ENCODE data around the gene MMP13.
"Not testable (repeated sequence)": the region's sequence is repeated elsewhere in the genome, so short reads cannot be mapped to it uniquely, and the experiment has no call there.

The MMP13 gene

DNA sequence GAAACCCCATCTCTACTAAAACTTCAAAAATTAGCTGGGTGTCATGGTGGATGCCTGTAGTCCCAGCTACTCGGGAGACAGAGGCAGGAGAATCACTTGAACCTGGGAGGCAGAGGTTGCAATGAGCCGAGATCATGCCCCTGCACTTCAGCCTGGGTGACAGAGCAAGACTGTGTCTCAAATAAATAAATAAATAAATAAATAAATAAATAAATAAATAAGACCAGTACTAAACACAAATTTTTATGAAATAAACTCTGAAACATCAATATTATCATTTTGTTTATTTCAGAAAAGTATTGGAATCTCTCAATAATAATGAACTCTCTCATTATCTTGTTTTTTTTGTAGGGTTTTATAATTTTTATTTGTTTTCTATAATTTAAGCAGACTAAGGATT is 18.2 kb upstream of the MMP13 start:
- not testable (repeated sequence) for H3K27ac ChIP-seq (ENCODE audit: low read length); H3K36me3 ChIP-seq (ENCODE audit: control insufficient read depth in 1 of 2, insufficient read depth in 2 of 2, low read length in 2 of 2); H3K9me3 ChIP-seq (ENCODE audit: control insufficient read depth in 1 of 2, low read length in 2 of 2); H3K4me3 ChIP-seq (ENCODE audit: low read depth in 1 of 2, low read length in 2 of 2); H3K27me3 ChIP-seq (ENCODE audit: low read depth, low read length); H3K4me1 ChIP-seq (ENCODE audit: control insufficient read depth in 1 of 2, insufficient read depth in 2 of 2, low read length in 2 of 2)

DNA sequence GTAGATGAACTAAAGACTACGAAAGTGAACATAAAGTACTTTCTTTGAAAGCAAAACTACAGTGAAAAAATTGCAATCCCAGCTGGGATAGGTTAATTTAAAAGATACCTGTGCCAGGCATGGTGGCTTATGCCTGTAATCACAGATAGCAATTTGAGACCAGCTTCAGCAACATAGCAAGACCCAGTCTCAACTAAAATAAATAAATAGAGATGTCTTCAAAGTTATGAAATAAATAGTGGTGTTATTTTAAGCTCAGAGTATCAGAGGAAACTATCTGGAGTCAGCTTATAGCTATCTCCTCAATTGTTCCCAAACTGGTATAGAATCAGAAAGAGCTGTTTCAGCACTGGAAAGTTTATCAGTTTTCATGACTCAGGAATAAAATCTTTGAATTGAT is 17.3 kb upstream of the MMP13 start:
- Histone ChIP-seq H3K4me3 (ENCODE audit: low read depth in 1 of 2, low read length in 2 of 2) (no peak overlapping the region), H3K27me3 (ENCODE audit: low read depth, low read length) (no peaks in the 10 kb centered on the region), H3K9me3 (ENCODE audit: control insufficient read depth in 1 of 2, low read length in 2 of 2) (no peaks in the 10 kb centered on the region), H3K27ac (ENCODE audit: low read length) (no peak overlapping the region), H3K36me3 (ENCODE audit: control insufficient read depth in 1 of 2, insufficient read depth in 2 of 2, low read length in 2 of 2) (no peaks in the 10 kb centered on the region), H3K4me1 (ENCODE audit: control insufficient read depth in 1 of 2, insufficient read depth in 2 of 2, low read length in 2 of 2) (peaks cover 0 to 4% of the 10 kb centered on the region in 2 donors)

GRCh38 chr11:102971766-102972165 is 16.2 kb upstream of the MMP13 start:
- no peaks in the 10 kb centered on the region for H3K36me3 ChIP-seq (ENCODE audit: control insufficient read depth in 1 of 2, insufficient read depth in 2 of 2, low read length in 2 of 2)
- H3K27ac ChIP-seq (ENCODE audit: low read length) = no peak overlapping the region
- no peaks in the 10 kb centered on the region for H3K9me3 ChIP-seq (ENCODE audit: control insufficient read depth in 1 of 2, low read length in 2 of 2)
- no peaks in the 10 kb centered on the region for H3K27me3 ChIP-seq (ENCODE audit: low read depth, low read length)
- no peak overlapping the region for H3K4me3 ChIP-seq (ENCODE audit: low read depth in 1 of 2, low read length in 2 of 2)
- peaks cover 0 to 4% of the 10 kb centered on the region in 2 donors for H3K4me1 ChIP-seq (ENCODE audit: control insufficient read depth in 1 of 2, insufficient read depth in 2 of 2, low read length in 2 of 2)

GRCh38 chr11:102967497-102967896 is 12.0 kb upstream of the MMP13 start:
- Histone ChIP-seq H3K27me3 (ENCODE audit: low read depth, low read length) (no peaks in the 10 kb centered on the region), H3K36me3 (ENCODE audit: control insufficient read depth in 1 of 2, insufficient read depth in 2 of 2, low read length in 2 of 2) (no peaks in the 10 kb centered on the region), H3K4me3 (ENCODE audit: low read depth in 1 of 2, low read length in 2 of 2) (no peak overlapping the region), H3K27ac (ENCODE audit: low read length) (no peak overlapping the region), H3K9me3 (ENCODE audit: control insufficient read depth in 1 of 2, low read length in 2 of 2) (no peaks in the 10 kb centered on the region), H3K4me1 (ENCODE audit: control insufficient read depth in 1 of 2, insufficient read depth in 2 of 2, low read length in 2 of 2) (no peaks in the 10 kb centered on the region)

DNA sequence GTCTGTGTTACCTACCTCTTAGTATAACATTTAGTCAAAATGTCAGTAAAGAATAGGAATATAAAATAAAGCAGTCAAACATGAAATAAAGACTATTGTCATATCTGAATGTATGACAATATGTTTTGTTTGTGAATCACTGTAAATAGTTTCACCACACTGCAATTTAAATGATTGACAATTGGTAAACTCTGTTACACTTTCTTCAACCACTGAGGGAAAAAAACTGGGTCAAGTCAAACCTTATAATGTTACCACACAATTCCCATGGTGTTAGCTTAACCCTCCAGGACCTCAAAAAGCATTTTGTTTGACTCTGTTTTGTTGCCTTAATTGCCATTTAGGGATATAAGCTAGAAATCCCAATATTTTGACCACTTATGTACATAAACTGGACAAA is 10.5 kb upstream of the MMP13 start:
- no peaks in the 10 kb centered on the region for H3K27me3 ChIP-seq (ENCODE audit: low read depth, low read length)

DNA sequence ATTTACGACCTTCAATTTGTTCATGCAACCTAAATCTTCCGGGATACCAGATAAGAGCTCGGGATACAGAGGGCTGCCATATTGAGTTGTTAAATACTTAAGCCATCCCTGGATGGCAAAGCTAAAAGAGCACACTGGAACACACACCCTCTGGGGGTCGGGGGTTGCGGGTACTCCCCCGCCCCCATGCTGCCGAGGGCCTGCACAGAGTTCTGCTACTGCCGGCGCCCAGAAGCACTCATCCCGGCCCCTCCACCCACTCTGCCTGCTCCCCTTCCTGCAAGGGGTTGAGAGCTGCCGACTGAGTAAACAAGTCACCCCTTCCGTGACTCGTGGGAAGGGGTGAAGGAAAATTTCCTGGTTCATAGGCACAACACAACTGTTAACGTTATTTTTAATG is 9.3 kb upstream of the MMP13 start:
- no peaks in the 10 kb centered on the region for H3K4me1 ChIP-seq (ENCODE audit: control insufficient read depth in 1 of 2, insufficient read depth in 2 of 2, low read length in 2 of 2)
- H3K27ac ChIP-seq (ENCODE audit: low read length) = no peak overlapping the region
- no peaks in the 10 kb centered on the region for H3K27me3 ChIP-seq (ENCODE audit: low read depth, low read length)
- H3K4me3 ChIP-seq (ENCODE audit: low read depth in 1 of 2, low read length in 2 of 2) = no peak overlapping the region
- H3K36me3 ChIP-seq (ENCODE audit: control insufficient read depth in 1 of 2, insufficient read depth in 2 of 2, low read length in 2 of 2) = no peaks in the 10 kb centered on the region
- no peaks in the 10 kb centered on the region for H3K9me3 ChIP-seq (ENCODE audit: control insufficient read depth in 1 of 2, low read length in 2 of 2)

More for the DNA sequence above, 10.5 kb upstream of the MMP13 start:
- Histone ChIP-seq H3K27ac (ENCODE audit: low read length) (no peak overlapping the region), H3K4me3 (ENCODE audit: low read depth in 1 of 2, low read length in 2 of 2) (no peak overlapping the region), H3K9me3 (ENCODE audit: control insufficient read depth in 1 of 2, low read length in 2 of 2) (no peaks in the 10 kb centered on the region), H3K36me3 (ENCODE audit: control insufficient read depth in 1 of 2, insufficient read depth in 2 of 2, low read length in 2 of 2) (no peaks in the 10 kb centered on the region), H3K4me1 (ENCODE audit: control insufficient read depth in 1 of 2, insufficient read depth in 2 of 2, low read length in 2 of 2) (no peaks in the 10 kb centered on the region)

DNA sequence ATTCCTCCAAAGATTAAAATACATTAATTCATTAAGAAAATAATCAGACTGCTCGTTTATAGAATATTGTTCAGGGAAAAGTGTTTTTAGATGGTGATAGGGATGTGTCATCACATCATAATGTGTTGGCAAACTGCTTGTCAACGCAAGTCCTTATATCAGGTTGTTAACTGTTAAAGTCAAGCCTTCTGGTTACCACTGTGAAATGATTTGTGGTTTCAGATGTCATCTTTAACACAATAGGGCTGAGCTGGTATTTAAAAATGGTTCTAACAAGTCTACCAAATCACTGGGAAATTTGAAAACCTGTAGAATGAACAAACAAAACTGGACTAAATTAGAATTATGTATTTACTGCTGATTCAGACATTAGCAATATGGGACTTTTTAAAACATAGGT is 2.4 kb upstream of the MMP13 start:
- no peaks in the 10 kb centered on the region for H3K4me1 ChIP-seq (ENCODE audit: control insufficient read depth in 1 of 2, insufficient read depth in 2 of 2, low read length in 2 of 2)
- H3K9me3 ChIP-seq (ENCODE audit: control insufficient read depth in 1 of 2, low read length in 2 of 2) = no peaks in the 10 kb centered on the region
- no peak overlapping the region for H3K4me3 ChIP-seq (ENCODE audit: low read depth in 1 of 2, low read length in 2 of 2)
- H3K27me3 ChIP-seq (ENCODE audit: low read depth, low read length) = no peaks in the 10 kb centered on the region
- H3K27ac ChIP-seq (ENCODE audit: low read length) = no peak overlapping the region
- no peaks in the 10 kb centered on the region for H3K36me3 ChIP-seq (ENCODE audit: control insufficient read depth in 1 of 2, insufficient read depth in 2 of 2, low read length in 2 of 2)

GRCh38 chr11:102950622-102951081 is 4.9 kb downstream of the MMP13 start:
- H3K36me3 ChIP-seq (ENCODE audit: control insufficient read depth in 1 of 2, insufficient read depth in 2 of 2, low read length in 2 of 2) = no peaks in the 10 kb centered on the region
- no peak overlapping the region for H3K27ac ChIP-seq (ENCODE audit: low read length)
- H3K4me3 ChIP-seq (ENCODE audit: low read depth in 1 of 2, low read length in 2 of 2) = no peak overlapping the region
- no peaks in the 10 kb centered on the region for H3K9me3 ChIP-seq (ENCODE audit: control insufficient read depth in 1 of 2, low read length in 2 of 2)
- H3K27me3 ChIP-seq (ENCODE audit: low read depth, low read length) = no peaks in the 10 kb centered on the region
- H3K4me1 ChIP-seq (ENCODE audit: control insufficient read depth in 1 of 2, insufficient read depth in 2 of 2, low read length in 2 of 2) = no peaks in the 10 kb centered on the region

DNA sequence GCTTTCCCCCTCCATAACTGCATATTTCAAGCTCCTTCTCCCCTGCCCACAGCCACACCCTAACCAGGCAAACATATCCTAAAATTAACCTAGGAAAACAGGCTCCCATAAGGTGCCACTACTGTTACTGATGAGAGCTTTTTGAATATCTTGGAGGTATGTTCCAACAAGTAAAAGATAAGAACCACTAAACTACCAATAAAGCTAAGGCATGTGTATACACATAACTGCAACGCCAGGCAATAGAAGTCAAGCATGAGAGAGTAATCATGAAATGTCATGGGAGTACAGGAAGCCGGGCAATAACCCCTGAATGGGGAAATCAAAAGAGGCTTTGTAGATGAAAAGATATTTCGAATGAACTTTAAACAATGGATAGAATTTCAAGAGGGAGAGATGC is 9.3 kb downstream of the MMP13 start:
- H3K36me3 ChIP-seq (ENCODE audit: control insufficient read depth in 1 of 2, insufficient read depth in 2 of 2, low read length in 2 of 2) = no peaks in the 10 kb centered on the region
- H3K9me3 ChIP-seq (ENCODE audit: control insufficient read depth in 1 of 2, low read length in 2 of 2) = no peaks in the 10 kb centered on the region
- H3K27ac ChIP-seq (ENCODE audit: low read length) = no peak overlapping the region
- H3K4me1 ChIP-seq (ENCODE audit: control insufficient read depth in 1 of 2, insufficient read depth in 2 of 2, low read length in 2 of 2) = no peaks in the 10 kb centered on the region
- no peaks in the 10 kb centered on the region for H3K27me3 ChIP-seq (ENCODE audit: low read depth, low read length)
- no peak overlapping the region for H3K4me3 ChIP-seq (ENCODE audit: low read depth in 1 of 2, low read length in 2 of 2)

DNA sequence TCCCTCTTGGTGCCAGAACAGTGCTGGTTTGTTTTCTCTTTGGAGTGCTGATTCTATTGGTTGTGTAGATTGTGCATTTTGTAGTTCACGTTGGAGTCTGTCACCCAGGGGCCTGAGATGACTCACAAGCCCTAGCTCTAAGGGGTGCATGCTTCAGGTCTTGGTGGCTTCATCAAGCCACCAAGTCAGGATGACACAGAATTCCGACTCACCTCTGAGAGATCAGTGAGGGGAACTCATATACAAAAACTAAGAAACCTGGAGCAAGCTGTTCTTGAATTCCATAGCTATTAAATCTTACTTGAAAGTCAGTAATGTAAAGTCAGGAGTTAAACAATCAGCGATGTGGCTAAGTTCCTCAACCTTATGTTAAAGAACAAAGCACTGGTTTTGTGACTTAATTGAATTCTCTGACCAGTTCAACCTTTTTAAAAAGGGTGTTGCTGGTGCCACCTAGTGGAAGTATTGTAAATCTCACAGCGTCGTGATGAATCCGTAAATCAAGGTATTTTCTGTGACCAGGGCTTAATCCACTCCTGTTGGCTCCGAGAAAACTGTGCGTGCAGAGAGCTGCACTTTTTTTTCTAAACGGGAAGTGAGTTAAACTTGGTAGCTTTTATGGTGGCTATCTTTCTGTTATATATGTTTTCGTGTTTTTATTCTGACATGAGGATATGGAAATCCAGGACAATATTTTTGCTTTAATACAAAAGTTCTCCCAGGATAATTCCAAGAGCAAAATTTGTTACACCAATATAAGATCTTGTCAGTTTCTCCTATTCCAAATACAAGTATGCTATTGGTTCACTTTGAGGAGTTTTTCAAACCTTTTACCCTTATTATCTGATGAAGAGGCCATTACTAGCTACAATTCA is 14.6 kb downstream of the MMP13 start:
- no peak overlapping the region for H3K4me3 ChIP-seq (ENCODE audit: low read depth in 1 of 2, low read length in 2 of 2)
- H3K36me3 ChIP-seq (ENCODE audit: control insufficient read depth in 1 of 2, insufficient read depth in 2 of 2, low read length in 2 of 2) = no peaks in the 10 kb centered on the region
- H3K27me3 ChIP-seq (ENCODE audit: low read depth, low read length) = no peaks in the 10 kb centered on the region
- no peaks in the 10 kb centered on the region for H3K9me3 ChIP-seq (ENCODE audit: control insufficient read depth in 1 of 2, low read length in 2 of 2)
- H3K4me1 ChIP-seq (ENCODE audit: control insufficient read depth in 1 of 2, insufficient read depth in 2 of 2, low read length in 2 of 2) = no peaks in the 10 kb centered on the region
- no peak overlapping the region for H3K27ac ChIP-seq (ENCODE audit: low read length)

GRCh38 chr11:102936864-102937509 is 18.5 kb downstream of the MMP13 start:
- H3K27me3 ChIP-seq (ENCODE audit: low read depth, low read length) = no peaks in the 10 kb centered on the region
- no peaks in the 10 kb centered on the region for H3K36me3 ChIP-seq (ENCODE audit: control insufficient read depth in 1 of 2, insufficient read depth in 2 of 2, low read length in 2 of 2)
- H3K9me3 ChIP-seq (ENCODE audit: control insufficient read depth in 1 of 2, low read length in 2 of 2) = no peaks in the 10 kb centered on the region
- H3K4me1 ChIP-seq (ENCODE audit: control insufficient read depth in 1 of 2, insufficient read depth in 2 of 2, low read length in 2 of 2) = no peaks in the 10 kb centered on the region
- H3K4me3 ChIP-seq (ENCODE audit: low read depth in 1 of 2, low read length in 2 of 2) = no peak overlapping the region
- no peak overlapping the region for H3K27ac ChIP-seq (ENCODE audit: low read length)
